Tibial artery (tissue), 4 donors: ENCODE measurements around the gene GPC6.

Experiments
- DNase-seq, 2 donors: peaks; one replicate each; pipeline ENCODE4 v3.0.0-alpha.2; 2019
- H3K27ac ChIP-seq, 2 donors: fragments of 200-600 bp; sonication (generic) in 1 of 2; 1 replicate in 1 of 2; 2 replicates in 1 of 2; pipeline ENCODE4 v1.5.1; 2018 to 2019; ENCODE audit warnings: mild to moderate bottlenecking in 1 of 2
- H3K27me3 ChIP-seq, 2 donors: fragments of 200-600 bp; sonication (generic) in 1 of 2; one replicate each; pipeline versions ENCODE4 v1.5.1 to v1.6.0; 2016 to 2019
- H3K36me3 ChIP-seq, 3 donors: fragments of 200-600 bp; sonication (generic) in 2 of 3; one replicate each; pipeline ENCODE4 v1.5.1; 2016 to 2019; ENCODE audit warnings: mild to moderate bottlenecking in 2 of 3
- H3K4me1 ChIP-seq, 4 donors: fragments of 200-600 bp; sonication (generic) in 2 of 4; 1 replicate in 3 of 4; 2 replicates in 1 of 4; pipeline ENCODE4 v1.5.1; 2016 to 2019
- H3K4me3 ChIP-seq, 2 donors: fragments of 200-600 bp; sonication (generic) in 1 of 2; 1 replicate in 1 of 2; 2 replicates in 1 of 2; pipeline ENCODE4 v1.5.1; 2018 to 2019; ENCODE audit warnings: mild to moderate bottlenecking in 2 of 2
- H3K9me3 ChIP-seq, 3 donors: fragments of 200-600 bp; sonication (generic) in 1 of 3; one replicate each; pipeline ENCODE4 v1.5.1; 2016 to 2019
- CTCF ChIP-seq, 2 experiments: fragments of 200-600 bp in 1 of 2; fragments of 450-650 bp in 1 of 2; IDR thresholded peaks; one replicate each; pipeline ENCODE4 v1.5.1; 2017 to 2019; ENCODE audit warnings: antibody characterized with exemption in 2 of 2, mild to moderate bottlenecking in 1 of 2, moderate library complexity in 1 of 2
- intact Hi-C: fragments of 100-400 bp; cut with DNase I; formaldehyde crosslinking; loops from one replicate; pipeline ENCODE4 v1.15.0; 2023; ENCODE audit warnings: low total_unique reads

The GPC6 gene

GRCh38 chr13:93307136-93307535 lies 80.5 kb downstream of the GPC6 start:
- H3K9me3 ChIP-seq = no peaks in the 10 kb centered on the region
- no peak for DNase-seq
- no peak for TF ChIP-seq CTCF (IDR thresholded peaks at IDR 0.05)
- H3K4me1 ChIP-seq = peaks cover 0 to 9% (median 0%) of the 10 kb centered on the region in 4 donors
- intact Hi-C loops = no loop called here
- H3K27ac ChIP-seq = no peak overlapping the region
- no peak overlapping the region for H3K4me3 ChIP-seq
- H3K36me3 ChIP-seq = no peaks in the 10 kb centered on the region
- no peaks in the 10 kb centered on the region for H3K27me3 ChIP-seq

GRCh38 chr13:93307651-93308050 lies 81.0 kb downstream of the GPC6 start:
- H3K4me3 ChIP-seq = no peak overlapping the region
- no peak overlapping the region for H3K27ac ChIP-seq
- no peak for DNase-seq
- intact Hi-C loops = no loop called here
- H3K4me1 ChIP-seq = peaks cover 0 to 9% (median 0%) of the 10 kb centered on the region in 4 donors
- H3K36me3 ChIP-seq = no peaks in the 10 kb centered on the region
- no peaks in the 10 kb centered on the region for H3K27me3 ChIP-seq
- H3K9me3 ChIP-seq = no peaks in the 10 kb centered on the region
- TF ChIP-seq CTCF (IDR thresholded peaks at IDR 0.05) = no peak

GRCh38 chr13:93309886-93310523 lies 83.4 kb downstream of the GPC6 start:
- H3K9me3 ChIP-seq = no peaks in the 10 kb centered on the region
- no peak for TF ChIP-seq CTCF (IDR thresholded peaks at IDR 0.05)
- H3K4me3 ChIP-seq = no peak overlapping the region
- no peak overlapping the region for H3K27ac ChIP-seq
- no peak for DNase-seq
- peaks cover 0 to 9% (median 0%) of the 10 kb centered on the region in 4 donors for H3K4me1 ChIP-seq
- intact Hi-C loops = no loop called here
- no peaks in the 10 kb centered on the region for H3K27me3 ChIP-seq
- H3K36me3 ChIP-seq = no peaks in the 10 kb centered on the region

GRCh38 chr13:93316841-93317240 lies 90.2 kb downstream of the GPC6 start:
- peaks cover 0 to 10% (median 0%) of the 10 kb centered on the region in 4 donors for H3K4me1 ChIP-seq
- DNase-seq = no peak
- TF ChIP-seq CTCF (IDR thresholded peaks at IDR 0.05) = no peak
- no peaks in the 10 kb centered on the region for H3K36me3 ChIP-seq
- no peaks in the 10 kb centered on the region for H3K27me3 ChIP-seq
- no peak overlapping the region for H3K4me3 ChIP-seq
- H3K27ac ChIP-seq = no peak overlapping the region
- intact Hi-C loops = no loop called here
- no peaks in the 10 kb centered on the region for H3K9me3 ChIP-seq

GRCh38 chr13:93318534-93319254 lies 92.1 kb downstream of the GPC6 start:
- no peak for TF ChIP-seq CTCF (IDR thresholded peaks at IDR 0.05)
- H3K4me3 ChIP-seq = no peak overlapping the region
- DNase-seq = no peak
- no peaks in the 10 kb centered on the region for H3K36me3 ChIP-seq
- no peak overlapping the region for H3K27ac ChIP-seq
- H3K9me3 ChIP-seq = no peaks in the 10 kb centered on the region
- no peaks in the 10 kb centered on the region for H3K27me3 ChIP-seq
- intact Hi-C loops = no loop called here
- peaks cover 0 to 11% (median 0%) of the 10 kb centered on the region in 4 donors for H3K4me1 ChIP-seq
